ENCODE results near the gene MON1B. TPM values are rescaled to one million over a fixed set of nuclear protein-coding genes. Genes with fewer than 3 reads are reported as not detected.

MON1B gene
- total and polyA plus RNA-seq, 10 of the 15 experiments (the other 5 are each of a cell fraction or from before 2014, with no cell fraction given): 5.7 to 64.5 (median 21.7) TPM

DNA sequence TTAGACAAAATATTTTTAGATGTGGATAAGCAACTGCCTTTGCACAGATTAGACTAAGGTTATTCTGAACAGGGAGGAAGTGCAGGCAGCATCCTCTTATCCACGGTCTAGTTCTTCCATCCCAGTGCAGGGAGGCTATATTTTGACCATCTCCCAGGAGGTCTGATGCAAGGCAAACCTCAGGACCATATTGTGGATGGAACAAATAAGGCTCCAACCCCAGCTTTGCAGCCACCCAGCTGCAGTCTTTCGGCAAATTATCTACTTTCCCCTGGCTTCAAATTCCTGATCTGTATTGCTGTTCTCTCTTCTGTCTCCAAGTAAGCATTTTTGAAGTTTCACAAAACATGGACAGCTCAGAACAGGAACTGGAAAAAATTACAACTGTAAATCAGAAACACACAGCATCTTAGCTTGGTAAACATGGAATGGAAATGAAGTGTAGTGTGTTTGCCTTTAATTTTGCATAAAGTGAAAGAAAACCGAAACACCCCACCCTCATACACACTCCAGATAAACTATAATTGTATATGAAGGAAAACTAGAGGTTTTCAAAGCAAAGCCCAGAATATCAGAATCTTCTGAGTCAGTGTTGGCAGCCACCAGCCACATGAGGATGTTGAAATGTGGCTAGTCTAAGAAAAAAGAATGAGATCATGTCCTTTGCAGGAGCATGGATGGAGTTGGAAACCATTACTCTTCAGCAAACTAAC, 33.5 kb upstream of the MON1B start (continued):
- TF ChIP-seq ZBED1 (IDR thresholded peaks at IDR 0.05; ENCODE audit: borderline replicate concordance): no peak
- no peak for TF ChIP-seq KLF5 (IDR thresholded peaks at IDR 0.05; ENCODE audit: partially characterized antibody)
- TF ChIP-seq SPI1 (IDR thresholded peaks at IDR 0.05; ENCODE audit: borderline replicate concordance, insufficient read depth, low read depth, low read length): no peak
- TF ChIP-seq, protein P1, sequence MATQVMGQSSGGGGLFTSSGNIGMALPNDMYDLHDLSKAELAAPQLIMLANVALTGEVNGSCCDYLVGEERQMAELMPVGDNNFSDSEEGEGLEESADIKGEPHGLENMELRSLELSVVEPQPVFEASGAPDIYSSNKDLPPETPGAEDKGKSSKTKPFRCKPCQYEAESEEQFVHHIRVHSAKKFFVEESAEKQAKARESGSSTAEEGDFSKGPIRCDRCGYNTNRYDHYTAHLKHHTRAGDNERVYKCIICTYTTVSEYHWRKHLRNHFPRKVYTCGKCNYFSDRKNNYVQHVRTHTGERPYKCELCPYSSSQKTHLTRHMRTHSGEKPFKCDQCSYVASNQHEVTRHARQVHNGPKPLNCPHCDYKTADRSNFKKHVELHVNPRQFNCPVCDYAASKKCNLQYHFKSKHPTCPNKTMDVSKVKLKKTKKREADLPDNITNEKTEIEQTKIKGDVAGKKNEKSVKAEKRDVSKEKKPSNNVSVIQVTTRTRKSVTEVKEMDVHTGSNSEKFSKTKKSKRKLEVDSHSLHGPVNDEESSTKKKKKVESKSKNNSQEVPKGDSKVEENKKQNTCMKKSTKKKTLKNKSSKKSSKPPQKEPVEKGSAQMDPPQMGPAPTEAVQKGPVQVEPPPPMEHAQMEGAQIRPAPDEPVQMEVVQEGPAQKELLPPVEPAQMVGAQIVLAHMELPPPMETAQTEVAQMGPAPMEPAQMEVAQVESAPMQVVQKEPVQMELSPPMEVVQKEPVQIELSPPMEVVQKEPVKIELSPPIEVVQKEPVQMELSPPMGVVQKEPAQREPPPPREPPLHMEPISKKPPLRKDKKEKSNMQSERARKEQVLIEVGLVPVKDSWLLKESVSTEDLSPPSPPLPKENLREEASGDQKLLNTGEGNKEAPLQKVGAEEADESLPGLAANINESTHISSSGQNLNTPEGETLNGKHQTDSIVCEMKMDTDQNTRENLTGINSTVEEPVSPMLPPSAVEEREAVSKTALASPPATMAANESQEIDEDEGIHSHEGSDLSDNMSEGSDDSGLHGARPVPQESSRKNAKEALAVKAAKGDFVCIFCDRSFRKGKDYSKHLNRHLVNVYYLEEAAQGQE (IDR thresholded peaks at IDR 0.05; ENCODE audit: low read depth, low read length): no peak
- no peak for TF ChIP-seq ZNF384 (IDR thresholded peaks at IDR 0.05; ENCODE audit: borderline replicate concordance, low read depth, low read length)
- TF ChIP-seq MYB (IDR thresholded peaks at IDR 0.05; ENCODE audit: borderline replicate concordance, low read depth, low read length): no peak
- TF ChIP-seq, protein P2, sequence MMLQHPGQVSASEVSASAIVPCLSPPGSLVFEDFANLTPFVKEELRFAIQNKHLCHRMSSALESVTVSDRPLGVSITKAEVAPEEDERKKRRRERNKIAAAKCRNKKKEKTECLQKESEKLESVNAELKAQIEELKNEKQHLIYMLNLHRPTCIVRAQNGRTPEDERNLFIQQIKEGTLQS (IDR thresholded peaks at IDR 0.05; ENCODE audit: borderline replicate concordance, extremely low read depth, low read depth, low read length): no peak
- TF ChIP-seq IKZF1 (conservative IDR thresholded peaks at IDR 0.05): no peak
- no peak for TF ChIP-seq RAD51 (IDR thresholded peaks at IDR 0.05)
- TF ChIP-seq SIX5 (IDR thresholded peaks at IDR 0.05; ENCODE audit: low read depth, low read length, severe bottlenecking): no peak
- TF ChIP-seq MEF2B (IDR thresholded peaks at IDR 0.05; ENCODE audit: partially characterized antibody, poor library complexity, severe bottlenecking): no peak
- no peak for TF ChIP-seq NFYA (IDR thresholded peaks at IDR 0.05; ENCODE audit: borderline replicate concordance, low read depth, low read length)

Data from GM12878 (cell line).